Measurements from ENCODE around the gene NCOA1.

The NCOA1 gene

DNA sequence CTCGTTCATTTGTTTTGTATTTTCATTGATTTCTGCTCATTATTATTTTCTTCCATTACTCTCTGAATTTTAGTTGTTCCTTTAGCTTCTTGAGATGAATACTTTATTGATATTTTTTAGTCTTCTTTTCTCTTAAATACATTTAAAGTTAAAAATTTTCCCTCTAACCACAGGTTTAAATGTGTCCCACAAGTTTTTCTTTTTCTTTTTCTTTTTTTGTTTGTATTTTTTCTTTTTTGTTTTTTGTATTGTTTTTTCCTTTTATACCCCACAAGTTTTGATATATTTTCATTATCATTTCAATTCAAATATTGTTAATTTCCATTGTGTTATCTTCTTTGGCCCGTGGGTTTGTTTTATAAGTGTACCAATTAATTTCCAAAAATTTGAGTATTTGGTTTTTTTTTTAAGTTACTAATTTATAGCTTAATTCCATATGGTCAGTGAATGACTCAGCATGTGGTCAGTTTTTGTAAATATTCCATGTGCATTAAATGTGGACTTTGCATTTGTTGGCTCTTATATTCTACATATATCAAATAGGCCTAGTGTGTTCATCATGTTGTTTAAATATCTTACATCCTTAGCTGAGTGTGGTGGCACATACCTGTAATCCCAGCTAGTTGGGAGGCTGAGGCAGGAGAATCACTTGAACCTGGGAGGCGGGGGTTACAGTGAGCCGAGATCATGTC, 318.4 kb downstream of the NCOA1 start:
- TF ChIP-seq CTCF (IDR thresholded peaks at IDR 0.05; ENCODE audit: control extremely low read depth, extremely low read depth, low read depth, missing control alignments) = no peak
- no peak for DNase-seq (ENCODE audit: extremely low spot score)
- CTCF ChIA-PET = interaction anchor here (1.6 kb wide), 1 partner anchor 10 kb away, joined by 3 read pairs; no protein-coding TSS in a partner anchor
- POLR2A ChIA-PET = interaction anchor here (0.7 kb wide), 1 partner anchor 177 kb away, joined by 4 read pairs; no protein-coding TSS in a partner anchor

GRCh38 chr2:24813691-24814137, 322.7 kb downstream of the NCOA1 start:
- DNase-seq (ENCODE audit: extremely low spot score) = no peak
- TF ChIP-seq CTCF (IDR thresholded peaks at IDR 0.05; ENCODE audit: control extremely low read depth, extremely low read depth, low read depth, missing control alignments) = no peak
- ChIA-PET CTCF (interaction anchor here (1.0 to 1.4 kb wide), 3 partner anchors 10 to 391 kb away, joined by 3 to 5 read pairs (median 4); no protein-coding TSS in a partner anchor), POLR2A (no interaction called here)

GRCh38 chr2:24814516-24814915, 323.5 kb downstream of the NCOA1 start:
- POLR2A ChIA-PET = no interaction called here
- no peak for DNase-seq (ENCODE audit: extremely low spot score)
- CTCF ChIA-PET = interaction anchor here (1.2 to 1.3 kb wide), 4 partner anchors 13 to 405 kb away, joined by 3 to 5 read pairs (median 4); no protein-coding TSS in a partner anchor
- TF ChIP-seq CTCF (IDR thresholded peaks at IDR 0.05; ENCODE audit: control extremely low read depth, extremely low read depth, low read depth, missing control alignments) = no peak

DNA sequence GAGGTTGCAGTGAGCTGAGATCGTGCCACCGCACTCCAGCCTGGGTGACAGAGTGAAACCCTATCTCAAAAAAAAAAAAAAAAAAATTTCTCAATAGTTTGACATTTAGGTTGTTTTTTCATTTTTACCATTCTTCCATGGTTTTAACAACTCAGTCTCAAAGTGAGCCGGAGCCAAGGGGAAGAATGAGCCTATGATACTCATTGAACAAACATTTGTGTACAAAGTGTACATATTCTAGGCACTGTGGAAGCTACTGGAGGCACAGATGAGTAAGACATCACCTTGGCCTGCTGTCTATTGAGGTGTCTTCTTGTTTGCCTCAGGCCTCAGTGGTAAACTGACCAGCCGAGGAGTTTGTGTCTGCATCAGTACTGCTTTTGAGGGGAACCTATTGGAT, 324.1 kb downstream of the NCOA1 start:
- no peak for DNase-seq (ENCODE audit: extremely low spot score)
- POLR2A ChIA-PET = no interaction called here
- CTCF ChIA-PET = interaction anchor here (1.2 to 1.3 kb wide), 4 partner anchors 12 to 405 kb away, joined by 3 to 11 read pairs (median 4); no protein-coding TSS in a partner anchor
- no peak for TF ChIP-seq CTCF (IDR thresholded peaks at IDR 0.05; ENCODE audit: control extremely low read depth, extremely low read depth, low read depth, missing control alignments)

DNA sequence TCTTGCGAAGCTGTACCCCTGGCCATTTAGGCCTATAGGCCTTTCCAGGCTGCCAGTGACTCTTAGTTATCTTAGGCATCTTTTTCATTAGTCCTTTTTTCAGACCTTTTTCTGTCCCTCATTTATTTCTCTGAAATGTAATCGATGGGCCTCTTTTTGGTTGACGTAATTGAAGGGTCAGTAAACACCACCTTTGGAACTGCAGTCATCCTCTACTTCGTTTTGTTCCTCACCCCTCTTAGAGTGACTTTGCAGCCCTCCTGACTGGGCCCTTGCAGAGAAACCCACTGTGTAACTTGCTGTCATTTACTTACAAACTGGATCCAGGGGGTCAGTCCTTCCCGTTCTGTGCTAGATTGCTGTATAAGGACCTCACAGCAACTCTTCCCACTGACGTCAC, 325.4 kb downstream of the NCOA1 start:
- ChIA-PET CTCF (interaction anchor here (0.9 to 1.3 kb wide), 2 partner anchors 11 to 394 kb away, joined by 4 to 11 read pairs; no protein-coding TSS in a partner anchor), POLR2A (no interaction called here)
- no peak for DNase-seq (ENCODE audit: extremely low spot score)

GRCh38 chr2:24816884-24817283, 325.8 kb downstream of the NCOA1 start:
- DNase-seq (ENCODE audit: extremely low spot score) = no peak
- no peak for TF ChIP-seq CTCF (IDR thresholded peaks at IDR 0.05; ENCODE audit: control extremely low read depth, extremely low read depth, low read depth, missing control alignments)
- POLR2A ChIA-PET = no interaction called here
- CTCF ChIA-PET = no interaction called here

More for the DNA sequence above, 325.4 kb downstream of the NCOA1 start:
- TF ChIP-seq CTCF (IDR thresholded peaks at IDR 0.05; ENCODE audit: control extremely low read depth, extremely low read depth, low read depth, missing control alignments) = no peak

All from GM10248 (cell line).